Thyroid gland (tissue), 4 donors: ENCODE measurements around the gene HSD17B1. TPM values are rescaled to one million over a fixed set of nuclear protein-coding genes. Genes with fewer than 3 reads are reported as not detected.
"Not testable (repeated sequence)": the region's sequence is repeated elsewhere in the genome, so short reads cannot be mapped to it uniquely, and the experiment has no call there.

Experiments
- DNase-seq, 2 donors: peaks; one replicate each; pipeline ENCODE4 v3.0.0-alpha.2; 2019
- H3K27ac ChIP-seq, 3 donors: fragments of 200-600 bp; sonication (generic); 1 replicate in 2 of 3; 2 replicates in 1 of 3; pipeline ENCODE4 v1.5.1; 2016 to 2019; ENCODE audit warnings: mild to moderate bottlenecking in 1 of 3, moderate library complexity in 1 of 3
- H3K27me3 ChIP-seq: fragments of 200-600 bp; sonication (generic); one replicate; pipeline ENCODE4 v1.5.1; 2019
- H3K36me3 ChIP-seq, 2 donors: fragments of 200-600 bp; sonication (generic); one replicate each; pipeline ENCODE4 v1.5.1; 2016 to 2019
- H3K4me1 ChIP-seq, 2 donors: fragments of 200-600 bp; sonication (generic); one replicate each; pipeline ENCODE4 v1.5.1; 2017 to 2019
- H3K4me3 ChIP-seq, 3 donors: fragments of 200-600 bp; sonication (generic); replicated peaks in 1 of 3; 1 replicate in 2 of 3; 2 replicates in 1 of 3; pipeline ENCODE4 v1.5.1; 2016; ENCODE audit warnings: mild to moderate bottlenecking in 1 of 3
- H3K9me3 ChIP-seq: fragments of 200-600 bp; sonication (generic); one replicate; pipeline ENCODE4 v1.5.1; 2017
- CTCF ChIP-seq, 6 experiments: fragments of 200-600 bp in 3 of 6; fragments of 450-650 bp in 3 of 6; sonication (generic) in 3 of 6; IDR thresholded peaks; one replicate each; pipeline ENCODE4 v1.5.1; 2016 to 2019; ENCODE audit warnings: antibody characterized with exemption in 6 of 6, mild to moderate bottlenecking in 2 of 6, inconsistent platforms in 1 of 6, moderate library complexity in 1 of 6
- POLR2A ChIP-seq, 2 donors: fragments of 450-650 bp; IDR thresholded peaks; one replicate each; pipeline ENCODE4 v1.6.1; 2017; ENCODE audit warnings: antibody characterized with exemption in 2 of 2, mild to moderate bottlenecking in 2 of 2, moderate library complexity in 1 of 2
- WGBS, 2 donors: methylation state at CpG; one replicate each; pipeline ENCODE4 v1.1.5; 2017; 5-methylcytosine and 5-hydroxymethylcytosine counted together
- intact Hi-C: fragments of 100-400 bp; cut with DNase I; formaldehyde crosslinking; loops from one replicate; pipeline ENCODE4 v1.15.1; 2023
- total RNA-seq, 4 donors: library from RNA; depleted of rRNA; stranded (reverse); fragments of >200 nt; gene quantifications; one replicate each; pipeline ENCODE4 v1.2.3, GENCODE V29; 2016

HSD17B1 gene
- total RNA-seq, 4 donors from 2014 or later = 0.21 to 4.1 (median 1.3) TPM

- TF ChIP-seq CTCF (IDR thresholded peaks at IDR 0.05) = no peak
- TF ChIP-seq POLR2A (IDR thresholded peaks at IDR 0.05) = no peak
- 96 to 98% methylated on average over 14 of the region's 14 CpGs for WGBS, 2 donors
- Histone ChIP-seq H3K27ac (no peak overlapping the region), H3K27me3 (no peaks in the 10 kb centered on the region), H3K4me1 (peaks cover 8 to 19% of the 10 kb centered on the region in 2 donors), H3K36me3 (peaks cover 19 to 21% of the 10 kb centered on the region in 2 donors), H3K4me3 (no peak overlapping the region), H3K9me3 (no peaks in the 10 kb centered on the region)
- intact Hi-C loops = no loop called here
- no peak for DNase-seq
These were observed 14.2 kb upstream of the HSD17B1 start for GRCh38 chr17:42538482-42538881.

- peaks cover 8 to 11% of the 10 kb centered on the region in 2 donors for H3K4me1 ChIP-seq
- H3K27me3 ChIP-seq, intact Hi-C loops, DNase-seq, H3K4me3 ChIP-seq, H3K9me3 ChIP-seq, H3K27ac ChIP-seq: not testable (repeated sequence)
- H3K36me3 ChIP-seq = peaks cover 21 to 30% of the 10 kb centered on the region in 2 donors
- WGBS, 2 donors = 94 to 97% methylated on average over 4 of the region's 4 CpGs
These were observed 12.2 kb upstream of the HSD17B1 start for GRCh38 chr17:42540558-42540957.

- peaks cover 8 to 9% of the 10 kb centered on the region in 2 donors for H3K4me1 ChIP-seq
- no peak overlapping the region for H3K27ac ChIP-seq
- WGBS, 2 donors = 85 to 89% methylated on average over 13 to 17 of the region's 17 CpGs
- no peaks in the 10 kb centered on the region for H3K9me3 ChIP-seq
- H3K27me3 ChIP-seq = no peaks in the 10 kb centered on the region
- H3K36me3 ChIP-seq = peaks cover 21 to 30% of the 10 kb centered on the region in 2 donors
- no peak for DNase-seq
- TF ChIP-seq POLR2A (IDR thresholded peaks at IDR 0.05) = no peak
- no peak for TF ChIP-seq CTCF (IDR thresholded peaks at IDR 0.05)
- intact Hi-C loops = no loop called here
- no peak overlapping the region for H3K4me3 ChIP-seq
These were observed 11.5 kb upstream of the HSD17B1 start for GRCh38 chr17:42541041-42541833.

GRCh38 chr17:42543190-42544079 lies 9.3 kb upstream of the HSD17B1 start:
- no peak for TF ChIP-seq CTCF (IDR thresholded peaks at IDR 0.05)
- no peak for TF ChIP-seq POLR2A (IDR thresholded peaks at IDR 0.05)
- intact Hi-C loops = no loop called here
- Histone ChIP-seq H3K9me3 (no peaks in the 10 kb centered on the region), H3K27ac (no peak overlapping the region), H3K27me3 (no peaks in the 10 kb centered on the region), H3K36me3 (peaks cover 19 to 30% of the 10 kb centered on the region in 2 donors), H3K4me3 (no peak overlapping the region), H3K4me1 (peaks cover 3 to 5% of the 10 kb centered on the region in 2 donors)
- no peak for DNase-seq
- 94 to 95% methylated on average over 21 to 34 of the region's 39 CpGs for WGBS, 2 donors

GRCh38 chr17:42544874-42545283 lies 7.8 kb upstream of the HSD17B1 start:
- intact Hi-C loops = no loop called here
- Histone ChIP-seq H3K27me3 (no peaks in the 10 kb centered on the region), H3K27ac (no peak overlapping the region), H3K9me3 (no peaks in the 10 kb centered on the region), H3K4me3 (no peak overlapping the region), H3K4me1 (peaks cover 10 to 11% of the 10 kb centered on the region in 2 donors), H3K36me3 (peaks cover 12 to 20% of the 10 kb centered on the region in 2 donors)
- DNase-seq = no peak
- 81 to 84% methylated on average over 8 of the region's 8 CpGs for WGBS, 2 donors
- TF ChIP-seq POLR2A (IDR thresholded peaks at IDR 0.05) (no peak), CTCF (IDR thresholded peaks at IDR 0.05) (no peak)

GRCh38 chr17:42545755-42546505 lies 6.8 kb upstream of the HSD17B1 start:
- H3K27me3 ChIP-seq, H3K4me3 ChIP-seq, H3K27ac ChIP-seq, intact Hi-C loops, DNase-seq, H3K9me3 ChIP-seq: not testable (repeated sequence)
- WGBS, 2 donors = 86 to 89% methylated on average over 9 of the region's 9 CpGs
- Histone ChIP-seq H3K36me3 (peaks cover 12 to 20% of the 10 kb centered on the region in 2 donors), H3K4me1 (peaks cover 10 to 11% of the 10 kb centered on the region in 2 donors)
